ENCODE results near the gene ASL.

GRCh38 chr7:66054063-66054462 lies 21.6 kb upstream of the ASL start:
- TF ChIP-seq CTCF (IDR thresholded peaks at IDR 0.05; ENCODE audit: insufficient read depth, low read length) (no peak), REST (IDR thresholded peaks at IDR 0.05; ENCODE audit: insufficient replicate concordance, low read depth) (no peak), POLR2AphosphoS5 (IDR thresholded peaks at IDR 0.05; ENCODE audit: low read depth) (no peak)
